Neural crest cell (in vitro differentiated cells): Measurements from ENCODE around the gene CFD. TPM values are rescaled to one million over a fixed set of nuclear protein-coding genes. Genes with fewer than 3 reads are reported as not detected.

Experiments used
- DNase-seq: peaks from one replicate; pipeline ENCODE4 v3.0.0; 2021; ENCODE audit warnings: low read depth, mixed read lengths, low spot score
- H3K27ac Mint-ChIP-seq: one replicate; pipeline ENCODE4 v1.8.0; 2021; ENCODE audit warnings: mild to moderate bottlenecking, mixed read lengths; ENCODE audit not compliant: unreplicated experiment
- H3K27me3 Mint-ChIP-seq: 2 replicates; pipeline ENCODE4 v1.8.0; 2021; ENCODE audit warnings: low read depth, mild to moderate bottlenecking, mixed read lengths
- H3K36me3 Mint-ChIP-seq: 2 replicates; pipeline ENCODE4 v1.8.0; 2021; ENCODE audit warnings: low read depth, mild to moderate bottlenecking, mixed read lengths
- H3K4me1 Mint-ChIP-seq: 2 replicates; pipeline ENCODE4 v1.8.0; 2021; ENCODE audit warnings: mixed read lengths
- H3K4me3 Mint-ChIP-seq: one replicate; pipeline ENCODE4 v1.8.0; 2021; ENCODE audit warnings: mild to moderate bottlenecking, mixed read lengths
- H3K9me3 Mint-ChIP-seq: 2 replicates; pipeline ENCODE4 v1.8.0; 2021; ENCODE audit warnings: mixed read lengths
- total RNA-seq: library from RNA; stranded (reverse); gene quantifications from 2 replicates; pipeline ENCODE4 v1.2.1, GENCODE V29; 2021
- TF ChIP-seq, protein P1 (sequence below): fragments of 200-600 bp; sonication (generic); conservative IDR thresholded peaks from 2 replicates; pipeline ENCODE4 v1.5.0; 2021; ENCODE audit warnings: antibody characterized with exemption, mild to moderate bottlenecking

The CFD gene
- total RNA-seq, 1 donor from 2014 or later = not detected

GRCh38 chr19:896999-897398 is 37.5 kb downstream of the CFD start:
- H3K4me1 Mint-ChIP-seq = peaks cover 10% of the 10 kb centered on the region
- TF ChIP-seq, protein P1, sequence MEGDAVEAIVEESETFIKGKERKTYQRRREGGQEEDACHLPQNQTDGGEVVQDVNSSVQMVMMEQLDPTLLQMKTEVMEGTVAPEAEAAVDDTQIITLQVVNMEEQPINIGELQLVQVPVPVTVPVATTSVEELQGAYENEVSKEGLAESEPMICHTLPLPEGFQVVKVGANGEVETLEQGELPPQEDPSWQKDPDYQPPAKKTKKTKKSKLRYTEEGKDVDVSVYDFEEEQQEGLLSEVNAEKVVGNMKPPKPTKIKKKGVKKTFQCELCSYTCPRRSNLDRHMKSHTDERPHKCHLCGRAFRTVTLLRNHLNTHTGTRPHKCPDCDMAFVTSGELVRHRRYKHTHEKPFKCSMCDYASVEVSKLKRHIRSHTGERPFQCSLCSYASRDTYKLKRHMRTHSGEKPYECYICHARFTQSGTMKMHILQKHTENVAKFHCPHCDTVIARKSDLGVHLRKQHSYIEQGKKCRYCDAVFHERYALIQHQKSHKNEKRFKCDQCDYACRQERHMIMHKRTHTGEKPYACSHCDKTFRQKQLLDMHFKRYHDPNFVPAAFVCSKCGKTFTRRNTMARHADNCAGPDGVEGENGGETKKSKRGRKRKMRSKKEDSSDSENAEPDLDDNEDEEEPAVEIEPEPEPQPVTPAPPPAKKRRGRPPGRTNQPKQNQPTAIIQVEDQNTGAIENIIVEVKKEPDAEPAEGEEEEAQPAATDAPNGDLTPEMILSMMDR = no peak
- peaks cover 6% of the 10 kb centered on the region for H3K27me3 Mint-ChIP-seq
- no peak for DNase-seq
- no peaks in the 10 kb centered on the region for H3K9me3 Mint-ChIP-seq
- H3K27ac Mint-ChIP-seq = no peak overlapping the region
- H3K4me3 Mint-ChIP-seq = peak overlapping the region; percentile 38
- no peaks in the 10 kb centered on the region for H3K36me3 Mint-ChIP-seq

GRCh38 chr19:897442-898039 is 38.1 kb downstream of the CFD start:
- Mint-ChIP-seq H3K9me3 (no peaks in the 10 kb centered on the region), H3K27ac (no peak overlapping the region)

GRCh38 chr19:898663-899062 is 39.2 kb downstream of the CFD start:
- no peaks in the 10 kb centered on the region for H3K27me3 Mint-ChIP-seq
- no peaks in the 10 kb centered on the region for H3K36me3 Mint-ChIP-seq
- no peaks in the 10 kb centered on the region for H3K9me3 Mint-ChIP-seq
- no peak overlapping the region for H3K4me3 Mint-ChIP-seq
- H3K4me1 Mint-ChIP-seq = peaks cover 3% of the 10 kb centered on the region
- no peak for DNase-seq
- H3K27ac Mint-ChIP-seq = no peak overlapping the region
- TF ChIP-seq, protein P1 = no peak

More at GRCh38 chr19:897442-898039, 38.1 kb downstream of the CFD start:
- peaks cover 10% of the 10 kb centered on the region for H3K4me1 Mint-ChIP-seq
- no peaks in the 10 kb centered on the region for H3K36me3 Mint-ChIP-seq
- no peak overlapping the region for H3K4me3 Mint-ChIP-seq
- no peak for DNase-seq
- TF ChIP-seq, protein P1 = no peak
- peaks cover 6% of the 10 kb centered on the region for H3K27me3 Mint-ChIP-seq

DNA sequence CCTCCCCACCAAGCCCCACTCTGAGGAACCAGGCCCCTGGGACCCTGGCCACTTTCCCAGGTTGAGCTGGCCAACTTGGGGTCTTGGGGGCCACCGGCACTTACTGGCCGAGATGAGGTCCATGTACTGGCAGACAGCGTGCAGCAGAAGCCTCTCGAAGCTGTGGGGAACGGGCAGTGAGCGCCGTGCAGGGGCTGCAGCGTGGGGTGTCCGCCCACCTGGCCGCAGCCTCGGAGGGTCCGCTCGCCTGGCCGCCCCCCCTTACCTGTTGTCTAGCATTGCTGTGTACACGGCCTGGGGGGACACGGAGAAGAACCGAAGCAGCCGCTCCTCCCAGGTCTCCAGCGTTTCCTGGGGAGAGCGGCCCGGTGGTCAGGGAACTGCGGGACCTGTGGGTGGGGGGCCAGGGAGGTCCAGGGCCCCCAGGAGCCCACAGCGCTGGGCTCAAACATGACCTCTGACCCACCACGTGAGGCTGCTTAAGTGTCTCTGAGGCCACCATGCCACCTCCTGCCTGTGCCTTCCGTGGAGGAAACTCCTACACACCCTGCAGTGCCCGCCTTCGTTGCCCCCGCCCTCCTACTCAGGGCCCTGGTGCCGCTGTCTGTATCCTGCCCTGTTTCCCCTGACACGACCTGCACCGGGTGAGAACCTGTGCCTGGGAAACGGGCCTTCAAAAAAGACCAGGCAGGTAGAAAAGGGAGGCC is 40.0 kb downstream of the CFD start:
- Mint-ChIP-seq H3K27me3 (no peaks in the 10 kb centered on the region), H3K27ac (no peak overlapping the region), H3K9me3 (no peaks in the 10 kb centered on the region), H3K4me3 (no peak overlapping the region), H3K4me1 (no peaks in the 10 kb centered on the region), H3K36me3 (no peaks in the 10 kb centered on the region)
- DNase-seq = no peak
- TF ChIP-seq, protein P1 = no peak

DNA sequence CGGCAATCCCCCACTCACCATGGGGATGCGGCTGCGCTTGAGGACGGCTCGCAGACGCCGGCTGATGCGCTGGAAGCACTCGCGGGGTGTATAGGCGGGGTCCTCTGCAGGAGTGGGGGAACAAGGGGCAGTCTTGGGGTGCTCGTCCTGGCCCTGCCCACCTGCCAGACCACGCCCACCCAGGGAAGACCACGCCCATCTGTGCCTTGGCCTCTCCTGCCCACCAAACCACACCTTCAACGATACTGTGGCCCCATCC is 40.5 kb downstream of the CFD start:
- H3K4me1 Mint-ChIP-seq = no peaks in the 10 kb centered on the region
- DNase-seq = no peak
- no peak overlapping the region for H3K4me3 Mint-ChIP-seq
- H3K27me3 Mint-ChIP-seq = no peaks in the 10 kb centered on the region
- H3K36me3 Mint-ChIP-seq = no peaks in the 10 kb centered on the region
- no peak overlapping the region for H3K27ac Mint-ChIP-seq
- TF ChIP-seq, protein P1 = no peak
- H3K9me3 Mint-ChIP-seq = no peaks in the 10 kb centered on the region
